ENCODE data around the gene CD247.

Gene CD247

DNA sequence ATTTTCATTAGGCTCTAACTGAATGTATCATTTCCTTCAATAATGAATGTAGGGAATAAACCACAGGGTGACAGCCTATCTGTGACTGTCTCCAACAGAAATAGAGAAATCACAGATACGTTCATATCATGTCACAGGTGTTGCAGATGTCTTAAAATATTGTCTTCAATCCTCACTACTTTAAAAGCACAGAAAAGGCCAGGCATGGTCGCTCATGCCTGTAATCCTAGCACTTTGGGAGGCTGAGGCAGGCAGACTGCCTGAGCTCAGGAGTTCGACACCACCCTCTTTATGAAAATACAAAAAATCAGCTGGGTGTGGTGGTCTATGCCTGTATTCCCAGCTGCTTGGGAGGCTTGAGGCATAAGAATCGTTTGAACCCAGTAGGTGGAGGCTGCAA, 27.0 kb upstream of the CD247 start:
- no peak overlapping the region for H3K4ac ChIP-seq (ENCODE audit: low read depth in 1 of 2, low read length in 2 of 2)

GRCh38 chr1:167544447-167545093, 26.2 kb upstream of the CD247 start:
- H3K23ac ChIP-seq (ENCODE audit: low read length in 2 of 2) = no peak overlapping the region
- H3K9me3 ChIP-seq (ENCODE audit: control insufficient read depth, low read length) = no peaks in the 10 kb centered on the region
- no peak overlapping the region for H3K9ac ChIP-seq (ENCODE audit: low read length)
- H3K4me1 ChIP-seq (ENCODE audit: control insufficient read depth, insufficient read depth, low read depth, low read length) = peaks cover 2% of the 10 kb centered on the region
- no peak overlapping the region for H3K4ac ChIP-seq (ENCODE audit: low read depth in 1 of 2, low read length in 2 of 2)
- H3K27me3 ChIP-seq (ENCODE audit: control insufficient read depth in 1 of 2, insufficient read depth in 1 of 2, low read length in 2 of 2) = no peaks in the 10 kb centered on the region
- no peak overlapping the region for H3K27ac ChIP-seq (ENCODE audit: low read length, poor library complexity, severe bottlenecking)
- H3K4me3 ChIP-seq (ENCODE audit: insufficient read depth in 1 of 2, low read depth in 1 of 2, low read length in 2 of 2) = no peak overlapping the region
- no peak overlapping the region for H2AFZ ChIP-seq (ENCODE audit: low read depth, low read length)
- H3K18ac ChIP-seq (ENCODE audit: low read depth in 1 of 2, low read length in 2 of 2) = no peak overlapping the region
- DNase-seq = no peak
- H2BK15ac ChIP-seq (ENCODE audit: low read depth, poor library complexity, severe bottlenecking) = no peak overlapping the region
- H3K36me3 ChIP-seq (ENCODE audit: control insufficient read depth in 1 of 2, insufficient read depth in 2 of 2, low read depth in 1 of 2, low read length in 2 of 2) = peaks cover 0 to 44% of the 10 kb centered on the region in 2 experiments
- H2BK12ac ChIP-seq (ENCODE audit: low read length in 2 of 2) = no peak overlapping the region
- H3K4me2 ChIP-seq (ENCODE audit: low read length, poor library complexity, severe bottlenecking) = no peak overlapping the region
- no peak overlapping the region for H2BK5ac ChIP-seq (ENCODE audit: low read depth, low read length, poor library complexity, severe bottlenecking)
- H2AK5ac ChIP-seq (ENCODE audit: low read length, severe bottlenecking) = no peak overlapping the region
- H4K91ac ChIP-seq (ENCODE audit: low read length) = no peak overlapping the region
- H4K8ac ChIP-seq (ENCODE audit: low read length) = no peak overlapping the region
- no peaks in the 10 kb centered on the region for H3K79me1 ChIP-seq (replicated peaks; ENCODE audit: low read length, poor library complexity, severe bottlenecking)
- H2BK120ac ChIP-seq (ENCODE audit: low read depth, low read length) = no peak overlapping the region
- no CpG with 5 or more reads among the region's 3 CpGs for WGBS
- H3K14ac ChIP-seq (ENCODE audit: low read length in 2 of 2) = no peak overlapping the region

More for the DNA sequence above, 27.0 kb upstream of the CD247 start:
- no peak overlapping the region for H2AK5ac ChIP-seq (ENCODE audit: low read length, severe bottlenecking)
- 76% methylated on average over 4 of the region's 4 CpGs for WGBS
- H4K91ac ChIP-seq (ENCODE audit: low read length) = no peak overlapping the region
- H3K9me3 ChIP-seq (ENCODE audit: control insufficient read depth, low read length) = no peaks in the 10 kb centered on the region
- H3K27ac ChIP-seq (ENCODE audit: low read length, poor library complexity, severe bottlenecking) = no peak overlapping the region
- H3K36me3 ChIP-seq (ENCODE audit: control insufficient read depth in 1 of 2, insufficient read depth in 2 of 2, low read depth in 1 of 2, low read length in 2 of 2) = peaks cover 0 to 44% of the 10 kb centered on the region in 2 experiments
- H2BK5ac ChIP-seq (ENCODE audit: low read depth, low read length, poor library complexity, severe bottlenecking) = no peak overlapping the region
- no peak overlapping the region for H2BK12ac ChIP-seq (ENCODE audit: low read length in 2 of 2)
- H3K9ac ChIP-seq (ENCODE audit: low read length) = no peak overlapping the region
- H3K27me3 ChIP-seq (ENCODE audit: control insufficient read depth in 1 of 2, insufficient read depth in 1 of 2, low read length in 2 of 2) = no peaks in the 10 kb centered on the region
- no peak overlapping the region for H3K23ac ChIP-seq (ENCODE audit: low read length in 2 of 2)
- DNase-seq = no peak
- H2AFZ ChIP-seq (ENCODE audit: low read depth, low read length) = no peak overlapping the region
- H3K14ac ChIP-seq (ENCODE audit: low read length in 2 of 2) = no peak overlapping the region
- H3K79me1 ChIP-seq (replicated peaks; ENCODE audit: low read length, poor library complexity, severe bottlenecking) = no peaks in the 10 kb centered on the region
- no peak overlapping the region for H2BK120ac ChIP-seq (ENCODE audit: low read depth, low read length)
- H3K4me3 ChIP-seq (ENCODE audit: insufficient read depth in 1 of 2, low read depth in 1 of 2, low read length in 2 of 2) = no peak overlapping the region
- H4K8ac ChIP-seq (ENCODE audit: low read length) = no peak overlapping the region
- H3K4me2 ChIP-seq (ENCODE audit: low read length, poor library complexity, severe bottlenecking) = no peak overlapping the region
- no peak overlapping the region for H3K18ac ChIP-seq (ENCODE audit: low read depth in 1 of 2, low read length in 2 of 2)
- peaks cover 2% of the 10 kb centered on the region for H3K4me1 ChIP-seq (ENCODE audit: control insufficient read depth, insufficient read depth, low read depth, low read length)
- no peak overlapping the region for H2BK15ac ChIP-seq (ENCODE audit: low read depth, poor library complexity, severe bottlenecking)

GRCh38 chr1:167543199-167543990, 25.1 kb upstream of the CD247 start:
- no peak overlapping the region for H2AFZ ChIP-seq (ENCODE audit: low read depth, low read length)
- no peak overlapping the region for H3K4me2 ChIP-seq (ENCODE audit: low read length, poor library complexity, severe bottlenecking)
- no peak overlapping the region for H3K18ac ChIP-seq (ENCODE audit: low read depth in 1 of 2, low read length in 2 of 2)
- H3K4ac ChIP-seq (ENCODE audit: low read depth in 1 of 2, low read length in 2 of 2) = no peak overlapping the region
- H3K9ac ChIP-seq (ENCODE audit: low read length) = no peak overlapping the region
- H3K27me3 ChIP-seq (ENCODE audit: control insufficient read depth in 1 of 2, insufficient read depth in 1 of 2, low read length in 2 of 2) = no peaks in the 10 kb centered on the region
- H3K9me3 ChIP-seq (ENCODE audit: control insufficient read depth, low read length) = no peaks in the 10 kb centered on the region
- no peak overlapping the region for H3K23ac ChIP-seq (ENCODE audit: low read length in 2 of 2)
- H3K79me1 ChIP-seq (replicated peaks; ENCODE audit: low read length, poor library complexity, severe bottlenecking) = no peaks in the 10 kb centered on the region
- peaks cover 0 to 44% of the 10 kb centered on the region in 2 experiments for H3K36me3 ChIP-seq (ENCODE audit: control insufficient read depth in 1 of 2, insufficient read depth in 2 of 2, low read depth in 1 of 2, low read length in 2 of 2)
- H2BK12ac ChIP-seq (ENCODE audit: low read length in 2 of 2) = no peak overlapping the region
- no peak overlapping the region for H2BK120ac ChIP-seq (ENCODE audit: low read depth, low read length)
- H2BK5ac ChIP-seq (ENCODE audit: low read depth, low read length, poor library complexity, severe bottlenecking) = no peak overlapping the region
- H4K8ac ChIP-seq (ENCODE audit: low read length) = no peak overlapping the region
- no peak overlapping the region for H2AK5ac ChIP-seq (ENCODE audit: low read length, severe bottlenecking)
- no peak overlapping the region for H4K91ac ChIP-seq (ENCODE audit: low read length)
- no peak overlapping the region for H3K4me3 ChIP-seq (ENCODE audit: insufficient read depth in 1 of 2, low read depth in 1 of 2, low read length in 2 of 2)
- H3K14ac ChIP-seq (ENCODE audit: low read length in 2 of 2) = no peak overlapping the region
- H2BK15ac ChIP-seq (ENCODE audit: low read depth, poor library complexity, severe bottlenecking) = no peak overlapping the region
- DNase-seq = no peak
- 91% methylated on average over 13 of the region's 13 CpGs for WGBS
- no peak overlapping the region for H3K27ac ChIP-seq (ENCODE audit: low read length, poor library complexity, severe bottlenecking)
- peaks cover 2% of the 10 kb centered on the region for H3K4me1 ChIP-seq (ENCODE audit: control insufficient read depth, insufficient read depth, low read depth, low read length)
